ENCODE measurements around the gene XXYLT1. TPM values are rescaled to one million over a fixed set of nuclear protein-coding genes. Genes with fewer than 3 reads are reported as not detected.

Gene XXYLT1
- total RNA-seq, 4 donors from 2014 or later: 7.5 to 19.4 (median 10.6) TPM

- no peak for TF ChIP-seq CTCF (IDR thresholded peaks at IDR 0.05; ENCODE audit: low read depth)
Measured at GRCh38 chr3:195248281-195248680, 22.7 kb downstream of the XXYLT1 start.

- no peak for TF ChIP-seq CTCF (IDR thresholded peaks at IDR 0.05; ENCODE audit: low read depth)
Measured at GRCh38 chr3:195247863-195248189, 23.1 kb downstream of the XXYLT1 start.

GRCh38 chr3:195247086-195247862, 23.7 kb downstream of the XXYLT1 start:
- no peak for TF ChIP-seq CTCF (IDR thresholded peaks at IDR 0.05; ENCODE audit: low read depth)

GRCh38 chr3:195246581-195246995, 24.4 kb downstream of the XXYLT1 start:
- no peak for TF ChIP-seq CTCF (IDR thresholded peaks at IDR 0.05; ENCODE audit: low read depth)

GRCh38 chr3:195245531-195245951, 25.4 kb downstream of the XXYLT1 start:
- TF ChIP-seq CTCF (IDR thresholded peaks at IDR 0.05; ENCODE audit: low read depth): no peak

GRCh38 chr3:195241592-195242355, 29.2 kb downstream of the XXYLT1 start:
- TF ChIP-seq CTCF (IDR thresholded peaks at IDR 0.05; ENCODE audit: low read depth): no peak

- TF ChIP-seq CTCF (IDR thresholded peaks at IDR 0.05; ENCODE audit: low read depth): no peak
Measured at GRCh38 chr3:195240939-195241338, 30.0 kb downstream of the XXYLT1 start.
